ENCODE data around the gene CCNG2. TPM values are rescaled to one million over a fixed set of nuclear protein-coding genes. Genes with fewer than 3 reads are reported as not detected.

The CCNG2 gene
- total RNA-seq, 1 experiment from 2014 or later: 23.5 TPM

DNA sequence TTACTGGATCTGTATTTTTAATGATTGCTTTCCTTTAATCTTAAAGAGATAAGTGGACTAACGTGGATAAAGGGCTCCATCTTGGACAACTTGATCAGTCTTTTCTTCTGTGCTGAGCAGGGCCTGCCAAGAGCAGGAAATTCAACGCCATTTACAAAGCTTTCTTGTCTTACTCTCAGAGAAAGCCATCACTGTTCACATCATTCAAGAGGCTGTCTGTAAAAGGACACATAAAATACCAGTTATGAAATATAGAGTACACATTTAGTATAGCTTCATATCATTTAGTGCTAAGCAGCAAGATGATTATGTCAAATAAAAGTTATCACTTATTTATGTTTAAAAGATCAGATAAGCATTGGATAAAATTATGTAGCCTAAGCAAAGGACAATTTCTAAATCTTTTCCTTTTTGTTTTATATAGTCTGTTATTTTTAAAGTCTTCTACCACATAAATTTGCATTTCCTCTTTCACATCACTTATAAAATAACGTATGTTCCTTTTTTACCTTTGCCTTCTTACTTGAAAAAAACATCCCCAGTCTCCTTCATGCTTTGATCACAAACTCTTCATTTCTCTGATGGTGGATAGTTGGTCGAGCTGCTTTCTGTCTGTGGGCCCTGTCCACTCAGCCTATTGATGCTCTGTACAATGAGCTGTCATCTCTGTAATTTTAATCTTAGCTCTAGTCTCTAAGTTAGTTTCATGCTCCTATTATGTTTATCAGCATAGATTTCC is 2.1 kb upstream of the CCNG2 start:
- Mint-ChIP-seq H3K36me3 (ENCODE audit: insufficient read depth, unreplicated experiment) (peaks cover 12% of the 10 kb centered on the region), H3K9me3 (ENCODE audit: unreplicated experiment) (no peaks in the 10 kb centered on the region), H3K4me1 (ENCODE audit: insufficient read depth, unreplicated experiment) (peaks cover 24% of the 10 kb centered on the region), H3K27me3 (ENCODE audit: insufficient read depth, unreplicated experiment) (no peaks in the 10 kb centered on the region), H3K27ac (ENCODE audit: low read depth, unreplicated experiment) (peak overlapping the region; percentile 98), H3K4me3 (ENCODE audit: unreplicated experiment) (no peak overlapping the region)
- ChIA-PET CTCF (interaction anchor here (0.5 to 5.1 kb wide), 6 partner anchors 46 to 110 kb away, joined by 3 to 40 read pairs (median 4); no protein-coding TSS in a partner anchor), POLR2A (interaction anchor here (0.7 to 15.7 kb wide), 12 partner anchors 8 to 79 kb away, joined by 3 to 248 read pairs (median 10); partner anchors contain the start of gene CCNI)
- TF ChIP-seq, protein P1, sequence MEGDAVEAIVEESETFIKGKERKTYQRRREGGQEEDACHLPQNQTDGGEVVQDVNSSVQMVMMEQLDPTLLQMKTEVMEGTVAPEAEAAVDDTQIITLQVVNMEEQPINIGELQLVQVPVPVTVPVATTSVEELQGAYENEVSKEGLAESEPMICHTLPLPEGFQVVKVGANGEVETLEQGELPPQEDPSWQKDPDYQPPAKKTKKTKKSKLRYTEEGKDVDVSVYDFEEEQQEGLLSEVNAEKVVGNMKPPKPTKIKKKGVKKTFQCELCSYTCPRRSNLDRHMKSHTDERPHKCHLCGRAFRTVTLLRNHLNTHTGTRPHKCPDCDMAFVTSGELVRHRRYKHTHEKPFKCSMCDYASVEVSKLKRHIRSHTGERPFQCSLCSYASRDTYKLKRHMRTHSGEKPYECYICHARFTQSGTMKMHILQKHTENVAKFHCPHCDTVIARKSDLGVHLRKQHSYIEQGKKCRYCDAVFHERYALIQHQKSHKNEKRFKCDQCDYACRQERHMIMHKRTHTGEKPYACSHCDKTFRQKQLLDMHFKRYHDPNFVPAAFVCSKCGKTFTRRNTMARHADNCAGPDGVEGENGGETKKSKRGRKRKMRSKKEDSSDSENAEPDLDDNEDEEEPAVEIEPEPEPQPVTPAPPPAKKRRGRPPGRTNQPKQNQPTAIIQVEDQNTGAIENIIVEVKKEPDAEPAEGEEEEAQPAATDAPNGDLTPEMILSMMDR (IDR thresholded peaks at IDR 0.05; ENCODE audit: unreplicated experiment): no peak
- intact Hi-C loops (cut with micrococcal nuclease): loop anchor here (5.0 kb wide), 2 partner anchors 58 to 203 kb away; no protein-coding TSS in a partner anchor
- no peak for DNase-seq (ENCODE audit: unreplicated experiment)
- BruUV-seq (replicated peaks): no TSS peak

DNA sequence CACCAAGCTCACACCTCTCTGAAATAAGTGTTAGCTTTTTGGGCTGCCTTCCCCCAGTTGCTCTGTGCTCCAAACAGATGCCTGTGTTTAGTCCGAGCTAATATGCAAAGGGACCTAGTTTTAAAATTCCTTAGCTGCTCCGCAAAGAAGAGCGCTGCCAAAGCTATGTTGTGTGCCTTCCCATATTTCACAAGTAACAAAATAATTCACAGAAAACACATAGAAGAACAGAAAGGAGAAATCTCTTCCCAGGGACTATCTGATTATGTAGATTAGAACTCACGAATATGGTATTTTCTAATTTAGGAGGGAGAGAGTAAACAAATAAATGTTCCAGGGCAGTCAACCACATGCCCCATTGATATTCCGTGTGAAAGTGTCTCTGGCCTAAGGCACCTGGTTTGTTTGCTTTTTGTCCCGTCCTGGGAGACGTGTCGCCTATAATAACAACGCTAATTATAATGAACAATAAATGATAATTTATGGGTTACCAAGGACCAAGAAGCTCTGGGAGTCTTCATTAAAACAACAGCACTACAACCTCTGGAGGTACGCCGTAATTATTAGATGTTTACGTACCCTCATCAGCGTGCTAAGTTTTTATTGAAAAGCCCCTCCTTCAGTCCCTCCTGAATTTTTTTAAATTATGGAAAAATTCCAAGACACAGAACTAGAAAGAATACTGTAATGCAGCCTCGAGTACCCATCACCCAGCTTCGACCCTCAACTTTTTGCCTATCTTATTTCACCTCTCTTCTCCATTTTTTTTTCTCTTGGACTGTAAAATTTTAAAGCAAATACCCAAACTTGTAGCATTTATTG is 1.2 kb upstream of the CCNG2 start:
- POLR2A ChIA-PET: interaction anchor here (0.8 to 15.7 kb wide), 20 partner anchors 9 to 118 kb away, joined by 3 to 248 read pairs (median 7); partner anchors contain the start of gene CCNI
- Mint-ChIP-seq H3K27me3 (ENCODE audit: insufficient read depth, unreplicated experiment) (no peaks in the 10 kb centered on the region), H3K4me1 (ENCODE audit: insufficient read depth, unreplicated experiment) (peaks cover 20% of the 10 kb centered on the region), H3K36me3 (ENCODE audit: insufficient read depth, unreplicated experiment) (peaks cover 21% of the 10 kb centered on the region), H3K4me3 (ENCODE audit: unreplicated experiment) (peak overlapping the region; percentile 94), H3K9me3 (ENCODE audit: unreplicated experiment) (no peaks in the 10 kb centered on the region), H3K27ac (ENCODE audit: low read depth, unreplicated experiment) (peak overlapping the region; percentile 98)
- CTCF ChIA-PET: interaction anchor here (0.6 to 5.1 kb wide), 7 partner anchors 28 to 586 kb away, joined by 3 to 40 read pairs (median 4); no protein-coding TSS in a partner anchor
- TF ChIP-seq, protein P1 (IDR thresholded peaks at IDR 0.05; ENCODE audit: unreplicated experiment): no peak
- no peak for DNase-seq (ENCODE audit: unreplicated experiment)
- intact Hi-C loops (cut with micrococcal nuclease): loop anchor here (2.0 to 5.0 kb wide), 3 partner anchors 59 to 204 kb away; no protein-coding TSS in a partner anchor
- BruUV-seq (replicated peaks): no TSS peak

DNA sequence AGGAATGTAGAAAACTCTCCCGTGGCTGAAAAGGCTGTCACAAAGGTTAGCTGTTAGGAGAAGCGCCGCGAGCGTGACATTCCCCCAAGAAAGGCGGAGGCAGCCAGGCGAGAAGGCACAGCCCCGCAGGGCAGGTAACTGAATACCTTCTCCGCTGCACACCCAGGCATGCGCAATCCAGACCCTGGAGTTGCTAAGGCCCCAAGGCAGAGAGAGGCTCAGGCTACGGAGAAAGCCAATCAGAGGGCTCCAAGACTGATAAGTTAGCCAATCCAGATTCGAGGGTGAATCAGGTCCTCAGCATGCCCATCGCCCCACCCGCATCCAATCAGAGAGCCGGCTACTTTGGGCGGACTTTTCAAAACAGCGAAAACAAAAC is 485 bp upstream of the CCNG2 start:
- peak; percentile 100 for DNase-seq (ENCODE audit: unreplicated experiment)
- peaks cover 16% of the 10 kb centered on the region for H3K4me1 Mint-ChIP-seq (ENCODE audit: insufficient read depth, unreplicated experiment)
- peak overlapping the region; percentile 94 for H3K4me3 Mint-ChIP-seq (ENCODE audit: unreplicated experiment)
- BruUV-seq (replicated peaks): no TSS peak
- ChIA-PET CTCF (interaction anchor here (0.6 to 5.1 kb wide), 5 partner anchors 28 to 585 kb away, joined by 3 to 40 read pairs (median 5); no protein-coding TSS in a partner anchor), POLR2A (interaction anchor here (0.6 to 15.7 kb wide), 25 partner anchors 8 to 851 kb away, joined by 3 to 248 read pairs (median 5); partner anchors contain the start of genes CCNI and SHROOM3)
- H3K36me3 Mint-ChIP-seq (ENCODE audit: insufficient read depth, unreplicated experiment): peaks cover 28% of the 10 kb centered on the region
- peak overlapping the region; percentile 98 for H3K27ac Mint-ChIP-seq (ENCODE audit: low read depth, unreplicated experiment)
- intact Hi-C loops (cut with micrococcal nuclease): loop anchor here (2.0 to 5.0 kb wide), 3 partner anchors 59 to 204 kb away; no protein-coding TSS in a partner anchor
- no peaks in the 10 kb centered on the region for H3K27me3 Mint-ChIP-seq (ENCODE audit: insufficient read depth, unreplicated experiment)
- H3K9me3 Mint-ChIP-seq (ENCODE audit: unreplicated experiment): no peaks in the 10 kb centered on the region
- TF ChIP-seq, protein P1 (IDR thresholded peaks at IDR 0.05; ENCODE audit: unreplicated experiment): no peak

Data from MCF 10A (cell line).